CD4-positive, alpha-beta T cell treated with Interferon alpha-2 for 1 hour (primary cell): Measurements from ENCODE around the gene CREBZF.
A peak's percentile ranks its signal among the peaks of the same experiment; 100 is the strongest.
"Not testable (repeated sequence)": the region's sequence is repeated elsewhere in the genome, so short reads cannot be mapped to it uniquely, and the experiment has no call there.

Experiments
- DNase-seq, 2 donors: peaks; one replicate each; pipeline ENCODE4 v3.0.0-alpha.2; 2020 to 2022

CREBZF gene

GRCh38 chr11:85670949-85671663 lies 6.2 kb upstream of the CREBZF start:
- DNase-seq, result not testable (repeated sequence)

GRCh38 chr11:85668157-85668556 lies 3.2 kb upstream of the CREBZF start:
- DNase-seq, result no peak

GRCh38 chr11:85666687-85667086 lies 1.8 kb upstream of the CREBZF start:
- no peak for DNase-seq

- DNase-seq, result peak in 1 of 2 donors; percentile 34
Observed at GRCh38 chr11:85665733-85666132, 804 bp upstream of the CREBZF start.

- peak; percentile 87 to 90 for DNase-seq
Observed at GRCh38 chr11:85663753-85664614, 945 bp downstream of the CREBZF start.

- peak; percentile 12 to 58 for DNase-seq
Observed at GRCh38 chr11:85663080-85663752, 1.7 kb downstream of the CREBZF start.

GRCh38 chr11:85661972-85662664 lies 2.8 kb downstream of the CREBZF start:
- DNase-seq, result no peak

GRCh38 chr11:85658180-85658579 lies 6.7 kb downstream of the CREBZF start:
- DNase-seq, result no peak

GRCh38 chr11:85656777-85657176 lies 8.2 kb downstream of the CREBZF start:
- DNase-seq, result no peak

GRCh38 chr11:85654343-85654742 lies 10.6 kb downstream of the CREBZF start:
- not testable (repeated sequence) for DNase-seq

- no peak for DNase-seq
Observed at GRCh38 chr11:85652786-85653447, 12.0 kb downstream of the CREBZF start.

GRCh38 chr11:85651118-85651517 lies 13.8 kb downstream of the CREBZF start:
- no peak for DNase-seq

- peak; percentile 85 to 91 for DNase-seq
Observed at GRCh38 chr11:85647604-85648299, 17.2 kb downstream of the CREBZF start, which contains the start of gene TMEM126A. Gene TMEM126A, plus strand, starts transcription at chr11:85647967. Its CDS starts 2,289 bp downstream, at chr11:85650256.

- DNase-seq, result no peak
Observed at GRCh38 chr11:85647078-85647477, 17.9 kb downstream of the CREBZF start.

- no peak for DNase-seq
Observed at GRCh38 chr11:85643191-85643614, 21.7 kb downstream of the CREBZF start.

GRCh38 chr11:85634747-85635146 lies 30.2 kb downstream of the CREBZF start:
- DNase-seq, result no peak

GRCh38 chr11:85628771-85629341 lies 36.1 kb downstream of the CREBZF start:
- DNase-seq, result peak; percentile 51 to 76

- DNase-seq, result peak; percentile 94 to 96
Observed at GRCh38 chr11:85627998-85628770, 36.7 kb downstream of the CREBZF start, which contains the start of gene TMEM126B. Gene TMEM126B, plus strand, starts transcription at chr11:85628593. Its CDS starts 15 bp downstream, at chr11:85628608.

GRCh38 chr11:85627332-85627997 lies 37.5 kb downstream of the CREBZF start, which contains the start of gene DLG2:
Gene DLG2, minus strand, starts transcription at chr11:85627344.
- DNase-seq, result no peak
